Erythroblast (primary cell): ENCODE results near the gene CX3CL1.

Experiments used
- GATA1 ChIP-seq: IDR thresholded peaks from 2 replicates; pipeline ENCODE4 v1.6.1; 2011; ENCODE audit warnings: low read depth, mild to moderate bottlenecking, control low read depth, low read length, moderate library complexity
- POLR2A ChIP-seq: IDR thresholded peaks from 2 replicates; pipeline ENCODE4 v1.6.1; 2011; ENCODE audit warnings: mild to moderate bottlenecking, low read length

DNA sequence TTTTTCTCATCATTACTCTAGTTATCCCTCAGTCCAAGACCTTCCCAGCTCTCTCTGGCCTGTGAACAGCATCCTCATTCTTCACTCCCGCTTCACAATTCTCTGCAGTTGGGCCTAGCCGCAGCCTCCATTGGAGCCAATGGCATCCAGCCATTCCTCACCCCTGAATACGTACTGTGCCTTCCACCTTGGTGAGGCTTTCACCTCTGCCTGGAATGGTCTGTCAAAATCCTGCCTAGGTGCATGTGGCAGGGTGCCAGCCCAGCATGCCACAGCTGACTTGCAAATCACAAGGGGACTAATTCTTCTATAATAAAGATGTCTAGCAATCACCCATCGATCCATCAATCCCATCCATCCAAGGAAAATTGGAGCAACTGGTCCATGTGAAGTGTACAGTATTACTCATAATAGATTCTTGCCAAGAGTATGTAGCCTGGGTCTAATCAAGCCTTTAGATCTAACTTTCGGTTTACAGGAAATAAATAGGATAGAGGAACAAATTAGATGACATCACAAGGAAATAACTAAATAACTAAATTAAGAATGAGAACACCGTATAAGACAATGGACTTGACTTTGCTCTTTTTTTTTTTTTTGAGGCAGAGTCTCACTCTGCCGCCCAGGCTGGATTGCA is 5.1 kb upstream of the CX3CL1 start:
- no peak for TF ChIP-seq POLR2A
- no peak for TF ChIP-seq GATA1
